Measurements from ENCODE around the gene NAV1. TPM values are rescaled to one million over a fixed set of nuclear protein-coding genes. Genes with fewer than 3 reads are reported as not detected.

Gene NAV1
- total and polyA plus RNA-seq, 9 of the 15 experiments (the other 6 are each of a cell fraction or from before 2014, with no cell fraction given) = 0.91 to 16.8 (median 3.2) TPM

- no peaks in the 10 kb centered on the region for H3K79me2 ChIP-seq (ENCODE audit: control insufficient read depth, insufficient read depth, low read length)
- H4K20me1 ChIP-seq (replicated peaks; ENCODE audit: control insufficient read depth, insufficient read depth, low read length) = no peaks in the 10 kb centered on the region
- H3K36me3 ChIP-seq (ENCODE audit: control insufficient read depth, insufficient read depth, low read length) = no peaks in the 10 kb centered on the region
- ChIA-PET CTCF (ENCODE audit: low intra/inter-chr PET ratio) (interaction anchor here (1.0 to 2.0 kb wide), 6 partner anchors 173 to 433 kb away, joined by 3 to 27 read pairs (median 6); no protein-coding TSS in a partner anchor), POLR2A (interaction anchor here (0.9 to 1.9 kb wide), 6 partner anchors 9 to 336 kb away, joined by 3 to 6 read pairs (median 4); partner anchors contain the start of gene IPO9)
- no peaks in the 10 kb centered on the region for H3K9me1 ChIP-seq (ENCODE audit: control insufficient read depth, insufficient read depth, low read length)
- BruUV-seq (replicated peaks) = no TSS peak
- 33% methylated on average over 9 of the region's 9 CpGs for WGBS (ENCODE audit: insufficient coverage, low coverage, missing lambda C conversion rate)
- DNase-seq (ENCODE audit: extremely low read depth in 1 of 4, low spot score in 3 of 4) (peak in 1 of 4 experiments; percentile 20), ATAC-seq (no peak; the same call in 2 of the 3 replicates), FAIRE-seq (no peak)
- no peak overlapping the region for H3K4me3 ChIP-seq
- H3K9ac ChIP-seq (ENCODE audit: insufficient read depth in 1 of 2, low read depth in 2 of 2, low read length in 2 of 2) = peak overlapping the region in 1 of 2 experiments; percentile 74; a peak in 2 of 4 replicates
- intact Hi-C loops (cut with micrococcal nuclease) (loop anchor here (5.0 to 10.0 kb wide), 2 partner anchors 351 to 443 kb away; no protein-coding TSS in a partner anchor), in situ Hi-C loops (cut with MboI) (no loop called here)
- H3K27me3 ChIP-seq (ENCODE audit: control insufficient read depth in 2 of 2, insufficient read depth in 2 of 2, low read length in 2 of 2) = peaks cover 0 to 20% of the 10 kb centered on the region in 2 experiments; a peak in 3 of 5 replicates
- no peak overlapping the region for H3K4me2 ChIP-seq (ENCODE audit: insufficient read depth, low read length)
- peaks cover 6 to 17% of the 10 kb centered on the region in 2 experiments for H3K4me1 ChIP-seq (replicated peaks in 1 of 2; ENCODE audit: control insufficient read depth in 2 of 2, insufficient read depth in 2 of 2, low read length in 2 of 2)
- H2AFZ ChIP-seq (ENCODE audit: low read depth, low read length) = no peak overlapping the region
- H3K27ac ChIP-seq (ENCODE audit: extremely low read depth, low read depth, low read length) = no peak overlapping the region
- H3K9me3 ChIP-seq (replicated peaks; ENCODE audit: control insufficient read depth, insufficient read depth, low read depth, low read length) = no peaks in the 10 kb centered on the region
- TF ChIP-seq RNF219 (CRISPR knock-in tag; IDR thresholded peaks at IDR 0.05) (no peak), RBM34 (IDR thresholded peaks at IDR 0.05; ENCODE audit: borderline replicate concordance, insufficient read depth, low read length) (no peak), NR4A1 (CRISPR knock-in tag; IDR thresholded peaks at IDR 0.05) (no peak), NR4A1 (tag; IDR thresholded peaks at IDR 0.05) (no peak), KAT8 (IDR thresholded peaks at IDR 0.05; ENCODE audit: low read depth) (no peak), ZBTB11 (CRISPR knock-in tag; IDR thresholded peaks at IDR 0.05) (no peak), EGR1 (conservative IDR thresholded peaks at IDR 0.05) (0 out of 2 replicates have a peak, but pooled peaks have one; percentile 21)
- TF ChIP-seq, protein P1, sequence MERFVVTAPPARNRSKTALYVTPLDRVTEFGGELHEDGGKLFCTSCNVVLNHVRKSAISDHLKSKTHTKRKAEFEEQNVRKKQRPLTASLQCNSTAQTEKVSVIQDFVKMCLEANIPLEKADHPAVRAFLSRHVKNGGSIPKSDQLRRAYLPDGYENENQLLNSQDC (CRISPR knock-in tag; IDR thresholded peaks at IDR 0.05) = no peak
- TF ChIP-seq, protein P2, sequence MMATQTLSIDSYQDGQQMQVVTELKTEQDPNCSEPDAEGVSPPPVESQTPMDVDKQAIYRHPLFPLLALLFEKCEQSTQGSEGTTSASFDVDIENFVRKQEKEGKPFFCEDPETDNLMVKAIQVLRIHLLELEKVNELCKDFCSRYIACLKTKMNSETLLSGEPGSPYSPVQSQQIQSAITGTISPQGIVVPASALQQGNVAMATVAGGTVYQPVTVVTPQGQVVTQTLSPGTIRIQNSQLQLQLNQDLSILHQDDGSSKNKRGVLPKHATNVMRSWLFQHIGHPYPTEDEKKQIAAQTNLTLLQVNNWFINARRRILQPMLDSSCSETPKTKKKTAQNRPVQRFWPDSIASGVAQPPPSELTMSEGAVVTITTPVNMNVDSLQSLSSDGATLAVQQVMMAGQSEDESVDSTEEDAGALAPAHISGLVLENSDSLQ (IDR thresholded peaks at IDR 0.05) = peak; percentile 41
Measured at GRCh38 chr1:201531551-201532425, 7.1 kb upstream of the NAV1 start.

Measured in K562 (cell line).